Renal cortex interstitium (tissue), 11 donors: ENCODE measurements around the gene MOB3A. TPM values are rescaled to one million over a fixed set of nuclear protein-coding genes. Genes with fewer than 3 reads are reported as not detected.

Experiments used
- DNase-seq, 11 donors: peaks; one replicate each; pipeline ENCODE4 v3.0.0-alpha.2; 2013; ENCODE audit warnings: low read depth in 9 of 11, low spot score in 4 of 11; ENCODE audit errors: extremely low read depth in 1 of 11
- polyA plus RNA-seq, 3 donors: library from polyadenylated mRNA; unstranded; fragments of 120-200 nt; gene quantifications; one replicate each; pipeline ENCODE4 v1.2.1, GENCODE V29; 2013; ENCODE audit not compliant: insufficient read length in 3 of 3

The MOB3A gene
- polyA plus RNA-seq, 3 donors: 21.7 to 27.8 (median 26.8) TPM

DNA sequence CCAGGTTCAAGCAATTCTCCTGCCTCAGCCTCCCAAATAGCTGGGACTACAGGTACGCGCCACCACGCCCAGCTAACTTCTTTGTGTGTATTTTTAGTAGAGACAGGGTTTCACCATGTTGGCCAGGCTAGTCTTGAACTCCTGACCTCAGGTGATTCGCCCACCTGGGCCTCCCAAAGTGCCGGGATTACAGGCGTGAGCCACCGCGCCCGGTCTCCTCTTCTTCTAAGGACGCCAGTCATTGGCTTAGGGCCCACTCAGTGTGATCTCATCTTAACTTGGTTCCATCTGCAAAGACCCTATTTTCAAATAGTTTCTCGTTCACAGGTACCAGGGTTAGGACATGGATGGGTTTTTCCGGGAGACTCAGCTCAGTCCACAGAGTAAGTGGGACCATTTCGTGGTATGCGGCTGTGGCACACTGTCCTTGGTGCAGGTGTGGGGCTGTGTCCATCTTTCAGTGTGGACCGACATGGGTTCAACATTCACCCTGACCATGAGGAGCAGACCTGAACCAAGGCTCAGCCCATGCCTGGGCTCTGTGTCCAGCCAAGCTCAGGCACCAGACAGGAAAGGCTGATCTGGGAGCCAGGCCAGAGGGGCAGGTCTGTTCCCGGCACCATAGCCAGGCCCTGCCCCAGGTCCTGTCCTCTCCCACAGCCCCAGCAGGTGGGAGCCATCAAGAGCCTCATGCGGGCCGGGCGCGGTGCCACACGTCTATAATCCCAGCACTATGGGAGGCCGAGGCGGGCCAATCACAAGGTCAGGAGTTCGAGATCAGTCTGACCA lies 42.3 kb downstream of the MOB3A start:
- no peak for DNase-seq

DNA sequence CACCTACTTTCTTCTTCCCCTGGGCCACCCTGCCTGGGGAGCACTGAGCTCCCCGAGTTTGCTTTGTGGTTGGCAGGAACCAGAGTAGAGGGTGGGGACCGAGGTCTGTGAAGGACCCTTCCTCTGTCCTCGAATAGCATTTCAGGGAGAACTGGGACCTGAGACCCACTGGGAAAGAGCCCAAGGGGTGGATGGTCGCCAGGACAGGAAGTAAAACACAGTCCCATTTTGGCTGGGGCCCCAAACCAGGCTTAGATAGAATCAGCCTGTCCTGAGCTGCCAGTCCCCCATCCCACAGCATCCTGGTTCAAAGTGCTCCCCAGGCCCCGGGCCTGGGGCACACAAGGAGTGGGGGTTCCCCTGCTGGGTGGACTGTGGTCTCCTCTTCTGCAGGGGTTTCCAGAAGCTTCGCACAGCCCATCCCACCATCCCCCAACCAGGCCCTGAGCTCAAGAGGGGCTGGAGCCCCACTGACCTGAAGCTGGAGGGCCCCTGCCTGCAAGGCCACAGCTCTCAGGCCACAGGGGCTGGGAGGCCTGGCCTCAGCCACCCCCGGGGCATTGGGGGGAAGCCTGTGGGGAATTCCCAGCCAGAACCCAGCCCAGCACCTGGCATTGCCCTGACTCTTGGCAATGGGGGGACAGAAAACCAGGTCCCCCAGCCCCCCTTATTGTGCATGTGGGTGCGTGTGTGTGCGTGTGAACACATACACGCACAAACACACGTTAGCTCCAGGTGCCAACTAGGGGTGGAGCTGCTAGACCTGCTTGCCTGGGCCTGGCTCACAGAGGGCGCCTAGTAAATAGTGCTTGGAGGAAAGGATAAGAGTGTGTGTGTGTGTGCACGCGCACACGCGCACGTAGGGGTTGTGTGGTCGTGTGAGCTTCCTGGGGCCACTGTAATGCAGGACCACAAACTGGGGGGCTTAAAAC lies 44.1 kb downstream of the MOB3A start:
- no peak for DNase-seq

DNA sequence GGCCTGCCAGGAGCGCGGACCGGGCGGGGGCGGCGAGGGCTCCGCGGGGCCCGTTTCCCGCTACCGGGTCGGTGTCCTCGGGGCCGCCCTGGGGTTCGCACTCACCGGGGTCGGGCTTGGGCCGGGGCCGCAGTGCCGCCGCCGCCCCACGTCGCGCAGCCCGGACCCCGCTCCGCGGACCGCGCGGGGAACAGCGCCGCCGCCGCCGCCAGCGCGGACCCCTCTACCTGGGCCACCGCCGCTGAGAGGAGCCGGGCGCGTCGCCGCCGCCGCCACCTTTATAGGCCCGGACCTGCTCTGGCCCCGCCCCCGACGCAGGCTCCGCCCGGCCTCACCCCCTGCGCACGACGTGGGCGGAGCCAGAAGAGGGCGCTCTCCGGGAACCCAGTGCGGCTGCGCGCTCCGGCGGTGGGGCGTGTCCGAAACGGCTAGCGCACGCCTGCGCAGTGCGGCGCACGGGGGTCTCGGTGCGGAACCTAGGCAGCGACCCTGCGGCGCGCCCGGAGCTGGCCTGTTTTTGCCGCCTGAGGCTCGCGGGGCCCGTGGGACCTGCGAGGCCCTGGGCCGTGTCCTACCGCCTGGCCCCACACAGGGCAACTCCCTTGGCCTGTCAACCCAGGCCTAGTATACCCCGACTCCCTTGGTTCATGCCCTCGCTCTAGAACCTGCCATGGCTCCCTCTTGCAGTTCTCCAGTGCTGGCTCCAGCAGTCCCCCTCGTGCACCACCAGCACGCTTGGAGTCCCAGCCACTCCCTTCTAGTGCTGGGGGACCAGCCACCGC lies 44.9 kb downstream of the MOB3A start, which contains the start of gene MKNK2:
Gene MKNK2 (minus strand): TSS at position 254 of the 782 bp plus-strand sequence. CDS start 393 bp downstream, outside the sequence.
- peak in 9 of 11 donors; percentile 80 to 93 (median 86) for DNase-seq

- DNase-seq: no peak
These were observed 45.7 kb downstream of the MOB3A start for GRCh38 chr19:2050349-2050990.

GRCh38 chr19:2049741-2050348 lies 46.3 kb downstream of the MOB3A start:
- DNase-seq: peak in 3 of 11 donors; percentile 61 to 72 (median 67)

DNA sequence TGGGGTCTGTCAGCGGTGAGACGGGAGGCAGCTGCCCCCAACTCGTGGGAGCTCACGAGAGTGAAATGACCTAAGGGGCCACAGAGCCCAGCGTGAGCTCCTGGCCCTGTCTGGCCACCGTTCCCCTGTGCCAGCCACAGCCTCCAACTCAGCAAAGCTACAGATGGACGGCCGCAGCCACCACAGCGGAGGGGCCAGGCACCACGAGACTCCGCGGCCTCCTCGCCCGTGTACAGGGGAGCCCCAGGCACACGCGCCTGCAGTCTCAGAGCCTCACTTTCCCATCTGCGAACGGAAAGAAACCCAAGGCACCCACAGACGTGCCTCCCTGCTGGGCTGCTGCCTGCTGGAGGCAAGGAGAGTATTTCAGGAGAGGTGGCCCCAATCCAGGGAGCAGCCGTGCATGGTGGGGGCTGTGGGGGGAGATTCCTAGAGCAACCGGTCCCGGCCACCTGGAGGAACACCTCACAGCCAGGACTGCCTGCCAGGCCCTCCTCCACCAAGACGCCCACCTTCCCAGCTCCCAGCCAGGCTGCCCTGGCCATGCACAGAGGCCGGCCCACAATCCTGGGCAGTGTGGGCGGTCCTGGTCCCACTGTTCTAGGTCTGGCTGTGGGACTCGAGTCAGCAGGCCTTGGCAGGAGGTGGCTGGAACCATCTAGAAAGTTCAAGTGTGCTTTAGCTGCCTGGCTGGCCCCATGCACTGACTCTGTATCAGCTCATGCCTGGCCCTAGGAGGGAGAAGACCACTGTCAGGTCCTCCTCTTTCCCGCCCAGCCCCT lies 47.0 kb downstream of the MOB3A start:
- DNase-seq: no peak

GRCh38 chr19:2048104-2048958 lies 47.8 kb downstream of the MOB3A start:
- no peak for DNase-seq

DNA sequence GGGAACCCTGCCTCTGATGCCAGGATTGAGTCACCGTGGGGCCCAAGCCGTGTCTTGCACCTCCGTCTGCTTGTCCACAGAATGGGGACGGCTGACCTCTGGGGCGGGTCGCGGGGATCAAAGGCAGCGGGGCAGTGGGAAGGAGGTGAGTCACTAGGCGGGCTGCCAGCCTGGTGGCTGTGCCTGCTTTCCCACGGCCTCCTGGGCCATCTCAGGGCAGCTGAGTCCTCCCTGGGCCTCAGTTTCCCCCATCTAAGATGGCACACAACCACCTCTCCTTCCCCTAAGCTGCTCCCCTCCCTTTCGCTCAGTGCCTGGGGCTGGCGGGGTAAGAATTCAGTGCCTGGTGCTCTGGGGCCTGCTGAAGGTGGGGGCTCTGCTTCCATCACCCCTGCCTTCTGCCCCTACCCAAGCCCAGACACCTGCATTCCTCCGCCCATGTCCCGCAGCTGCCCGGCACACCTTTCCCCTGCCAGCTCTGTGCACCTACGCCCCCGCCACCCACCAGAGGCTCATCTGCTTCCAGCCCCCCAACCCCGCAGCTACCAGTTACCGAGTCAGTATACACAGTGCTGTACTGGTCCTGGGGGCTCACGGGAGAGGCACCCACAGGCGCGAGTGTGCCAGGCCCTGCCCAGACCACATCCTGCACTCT lies 48.5 kb downstream of the MOB3A start:
- no peak for DNase-seq

GRCh38 chr19:2047076-2047448 lies 49.1 kb downstream of the MOB3A start:
- DNase-seq: no peak

- no peak for DNase-seq
These were observed 49.8 kb downstream of the MOB3A start for GRCh38 chr19:2046046-2046907.

GRCh38 chr19:2045501-2046045 lies 50.6 kb downstream of the MOB3A start:
- DNase-seq: no peak

GRCh38 chr19:2044709-2045500 lies 51.2 kb downstream of the MOB3A start:
- DNase-seq: no peak

DNA sequence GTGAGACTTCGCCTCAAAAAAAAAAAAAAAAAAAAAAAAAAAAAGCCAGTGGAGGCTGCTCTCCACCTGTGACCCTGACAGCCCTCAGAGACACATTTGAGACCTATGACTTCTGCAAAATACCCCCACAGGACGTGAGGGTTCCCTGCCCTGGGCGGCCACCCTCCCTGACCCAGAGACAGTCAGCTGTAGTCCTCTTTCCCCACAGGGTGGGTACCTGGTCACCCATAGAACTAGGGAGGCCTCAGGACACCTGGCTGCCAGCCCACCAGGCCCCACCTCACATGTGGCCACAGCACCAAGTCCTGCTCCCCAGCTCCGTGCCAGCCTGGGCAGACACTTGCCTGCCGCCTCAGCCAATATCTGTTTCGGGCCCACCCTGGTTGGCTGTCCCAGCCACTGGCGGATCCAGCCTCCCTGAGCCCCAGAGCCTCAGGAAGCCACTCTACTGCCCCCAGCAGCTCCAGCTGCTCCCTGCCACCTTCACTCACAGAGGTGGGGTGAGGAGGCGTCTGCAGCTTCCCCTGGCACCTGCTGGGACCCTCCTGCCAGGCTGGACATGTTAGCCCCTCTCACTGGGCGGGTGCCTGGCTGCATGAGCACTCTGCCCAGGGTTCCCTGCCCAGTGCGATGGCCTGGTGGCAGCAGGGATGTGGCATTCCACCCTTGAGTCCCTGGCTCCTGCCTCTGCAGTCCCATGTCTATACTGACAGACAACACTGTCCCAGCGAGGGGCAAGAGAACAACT lies 52.0 kb downstream of the MOB3A start:
- no peak for DNase-seq

- DNase-seq: no peak
These were observed 52.9 kb downstream of the MOB3A start for GRCh38 chr19:2043251-2043641.
